ENCODE data around the gene PRRT3.

PRRT3 gene

GRCh38 chr3:9945358-9945757 is 6.8 kb downstream of the PRRT3 start:
- H3K27ac ChIP-seq (ENCODE audit: low read depth, low read length, poor library complexity, severe bottlenecking) = no peak overlapping the region
- H3K4me2 ChIP-seq (ENCODE audit: low read length) = no peak overlapping the region
- H3K9ac ChIP-seq (ENCODE audit: low read length) = no peak overlapping the region
- no peaks in the 10 kb centered on the region for H4K20me1 ChIP-seq (ENCODE audit: insufficient read depth, low read length)
- no peaks in the 10 kb centered on the region for H3K9me3 ChIP-seq (ENCODE audit: low read length)
- H3K27me3 ChIP-seq (ENCODE audit: insufficient read depth, low read length) = no peaks in the 10 kb centered on the region
- no peaks in the 10 kb centered on the region for H3F3A ChIP-seq (ENCODE audit: insufficient read depth, low read length)
- H2AFZ ChIP-seq (ENCODE audit: low read length) = no peak overlapping the region
- H3K36me3 ChIP-seq (ENCODE audit: insufficient read depth, low read length) = peaks cover 12% of the 10 kb centered on the region
- no peaks in the 10 kb centered on the region for H3K79me2 ChIP-seq (ENCODE audit: insufficient read depth, low read length)
- H3K4me3 ChIP-seq (ENCODE audit: low read depth, low read length, poor library complexity, severe bottlenecking) = peak overlapping the region; percentile 66
- no peak for TF ChIP-seq EZH2 (IDR thresholded peaks at IDR 0.05; ENCODE audit: borderline replicate concordance, low read length)
- TF ChIP-seq CTCF (IDR thresholded peaks at IDR 0.05; ENCODE audit: low read length) = no peak
- H3K9me2 ChIP-seq (ENCODE audit: low read depth, low read length) = no peaks in the 10 kb centered on the region
- peaks cover 4% of the 10 kb centered on the region for H3K4me1 ChIP-seq (ENCODE audit: insufficient read depth, low read length, severe bottlenecking)

DNA sequence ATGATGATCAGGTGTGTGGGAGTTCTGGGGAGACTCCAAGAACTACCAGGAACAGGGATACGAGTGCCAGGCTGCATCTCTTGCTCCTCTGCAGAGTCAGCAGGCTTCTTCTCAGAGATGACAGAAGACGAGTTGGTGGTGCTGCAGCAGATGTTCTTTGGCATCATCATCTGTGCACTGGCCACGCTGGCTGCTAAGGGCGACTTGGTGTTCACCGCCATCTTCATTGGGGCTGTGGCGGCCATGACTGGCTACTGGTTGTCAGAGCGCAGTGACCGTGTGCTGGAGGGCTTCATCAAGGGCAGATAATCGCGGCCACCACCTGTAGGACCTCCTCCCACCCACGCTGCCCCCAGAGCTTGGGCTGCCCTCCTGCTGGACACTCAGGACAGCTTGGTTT is 7.9 kb downstream of the PRRT3 start:
- H3K27ac ChIP-seq (ENCODE audit: low read depth, low read length, poor library complexity, severe bottlenecking) = no peak overlapping the region
- no peaks in the 10 kb centered on the region for H3K9me3 ChIP-seq (ENCODE audit: low read length)
- no peaks in the 10 kb centered on the region for H3K79me2 ChIP-seq (ENCODE audit: insufficient read depth, low read length)
- no peak overlapping the region for H3K4me2 ChIP-seq (ENCODE audit: low read length)
- no peaks in the 10 kb centered on the region for H3K9me2 ChIP-seq (ENCODE audit: low read depth, low read length)
- TF ChIP-seq EZH2 (IDR thresholded peaks at IDR 0.05; ENCODE audit: borderline replicate concordance, low read length) (no peak), CTCF (IDR thresholded peaks at IDR 0.05; ENCODE audit: low read length) (no peak)
- no peak overlapping the region for H3K9ac ChIP-seq (ENCODE audit: low read length)
- no peaks in the 10 kb centered on the region for H3K27me3 ChIP-seq (ENCODE audit: insufficient read depth, low read length)
- no peaks in the 10 kb centered on the region for H3F3A ChIP-seq (ENCODE audit: insufficient read depth, low read length)
- peaks cover 4% of the 10 kb centered on the region for H3K4me1 ChIP-seq (ENCODE audit: insufficient read depth, low read length, severe bottlenecking)
- no peaks in the 10 kb centered on the region for H4K20me1 ChIP-seq (ENCODE audit: insufficient read depth, low read length)
- no peak overlapping the region for H2AFZ ChIP-seq (ENCODE audit: low read length)
- no peak overlapping the region for H3K4me3 ChIP-seq (ENCODE audit: low read depth, low read length, poor library complexity, severe bottlenecking)
- H3K36me3 ChIP-seq (ENCODE audit: insufficient read depth, low read length) = peaks cover 12% of the 10 kb centered on the region

- Histone ChIP-seq H3K27me3 (ENCODE audit: insufficient read depth, low read length) (no peaks in the 10 kb centered on the region), H3K4me1 (ENCODE audit: insufficient read depth, low read length, severe bottlenecking) (peaks cover 4% of the 10 kb centered on the region), H3K27ac (ENCODE audit: low read depth, low read length, poor library complexity, severe bottlenecking) (no peak overlapping the region), H2AFZ (ENCODE audit: low read length) (no peak overlapping the region), H3K9me2 (ENCODE audit: low read depth, low read length) (no peaks in the 10 kb centered on the region), H3K79me2 (ENCODE audit: insufficient read depth, low read length) (no peaks in the 10 kb centered on the region), H3K36me3 (ENCODE audit: insufficient read depth, low read length) (peaks cover 14% of the 10 kb centered on the region), H3K9ac (ENCODE audit: low read length) (no peak overlapping the region), H4K20me1 (ENCODE audit: insufficient read depth, low read length) (no peaks in the 10 kb centered on the region), H3F3A (ENCODE audit: insufficient read depth, low read length) (no peaks in the 10 kb centered on the region), H3K4me3 (ENCODE audit: low read depth, low read length, poor library complexity, severe bottlenecking) (no peak overlapping the region), H3K9me3 (ENCODE audit: low read length) (no peaks in the 10 kb centered on the region), H3K4me2 (ENCODE audit: low read length) (no peak overlapping the region)
- TF ChIP-seq EZH2 (IDR thresholded peaks at IDR 0.05; ENCODE audit: borderline replicate concordance, low read length) (no peak), CTCF (IDR thresholded peaks at IDR 0.05; ENCODE audit: low read length) (no peak)
Measured at GRCh38 chr3:9942934-9943690, 9.1 kb downstream of the PRRT3 start.

Data from OCI-LY1 (cell line).